HG03108 (cell line): ENCODE data around the gene ATP1A3.
"Not testable (repeated sequence)": the region's sequence is repeated elsewhere in the genome, so short reads cannot be mapped to it uniquely, and the experiment has no call there.

Source experiments
- ATAC-seq: cut with Tn5 transposase; IDR thresholded peaks from one replicate; pipeline ENCODE4 v1.9.1; 2021; ENCODE audit warnings: moderate library complexity; ENCODE audit not compliant: unreplicated experiment

The ATP1A3 gene

DNA sequence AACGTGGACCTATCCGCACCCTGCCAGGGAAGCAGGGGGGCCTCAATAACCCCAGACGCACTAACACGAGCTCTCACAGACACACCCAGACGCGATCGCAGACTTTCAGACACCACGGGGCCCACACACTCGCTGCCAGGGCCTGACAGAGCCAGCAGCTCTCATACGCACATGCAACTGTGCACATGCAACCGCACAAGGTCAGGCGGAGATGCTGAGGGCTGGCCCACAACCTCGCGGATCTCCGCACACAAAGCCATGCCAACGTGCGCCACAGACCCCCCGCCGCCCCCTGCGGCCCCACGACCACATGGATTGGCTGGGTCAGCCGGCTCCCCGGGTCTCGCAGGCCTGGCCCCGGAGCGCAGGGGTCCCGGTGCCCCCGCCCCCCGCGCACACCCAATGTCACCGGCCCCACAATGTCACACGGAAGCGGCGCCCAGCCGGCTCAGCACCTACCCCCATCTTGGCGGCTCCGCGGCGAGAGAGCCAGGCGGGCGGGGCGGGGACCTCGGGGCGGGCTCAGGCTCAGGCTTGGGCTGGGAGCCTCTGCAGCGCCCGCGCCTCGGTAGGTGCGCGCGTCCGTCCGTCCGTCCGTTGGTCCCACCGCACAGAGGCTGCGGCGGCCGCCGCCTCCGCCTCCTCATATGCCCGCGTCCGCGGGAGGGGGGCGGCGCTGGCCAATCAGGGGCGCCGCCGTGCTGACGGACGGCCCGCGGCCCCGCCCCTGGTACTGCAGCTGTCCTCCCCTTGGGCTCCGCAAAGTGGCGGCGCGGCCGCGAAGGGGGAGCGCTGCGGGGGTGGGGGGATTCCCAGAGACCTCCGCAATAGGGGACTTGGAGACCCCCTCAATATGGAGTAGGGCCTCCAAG is at the start of gene ATP1A3:
Gene ATP1A3 (minus strand): TSS at position 619 of the 872 bp plus-strand sequence. CDS start 154 bp downstream, at position 465.
- no peak for ATAC-seq

DNA sequence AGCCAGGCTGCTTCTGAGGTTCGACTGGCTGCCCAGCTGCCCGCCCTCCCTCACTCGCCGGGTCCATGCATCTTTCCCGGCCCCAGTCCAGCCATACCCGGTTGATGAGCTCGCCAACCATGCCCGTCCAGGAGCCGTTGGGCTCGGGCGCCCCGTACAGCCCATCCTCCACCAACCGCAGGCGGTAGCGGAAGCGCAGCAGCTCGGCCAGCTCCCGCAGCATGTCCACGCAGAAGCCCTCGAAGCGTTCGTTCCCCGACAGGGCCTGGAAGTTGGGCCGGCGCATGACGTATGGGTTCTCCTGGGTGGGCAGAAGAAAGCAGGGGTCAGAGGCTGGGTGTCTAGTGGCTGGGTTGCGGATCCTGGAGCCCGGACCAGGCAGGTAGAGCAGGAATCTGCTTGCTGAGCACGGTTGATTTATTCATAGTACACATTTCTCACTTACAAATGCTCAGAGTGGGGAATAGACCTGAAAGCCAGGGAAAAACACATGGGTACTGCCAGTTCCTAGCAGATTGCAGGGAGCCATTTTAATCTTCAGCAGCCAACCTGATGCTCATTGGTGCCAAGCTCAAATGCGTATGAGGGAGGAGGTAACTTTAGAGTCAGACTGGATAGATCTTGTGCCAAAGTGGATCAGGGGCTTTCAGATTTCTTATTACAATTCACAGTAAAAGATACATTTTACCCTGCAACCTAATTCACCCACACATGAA is 48.6 kb upstream of the ATP1A3 start:
- ATAC-seq = no peak

- not testable (repeated sequence) for ATAC-seq
Measured at GRCh38 chr19:42040491-42040890, 46.5 kb upstream of the ATP1A3 start.

GRCh38 chr19:42040031-42040430 is 46.0 kb upstream of the ATP1A3 start:
- ATAC-seq = no peak

- ATAC-seq = no peak
Measured at GRCh38 chr19:42038666-42039065, 44.6 kb upstream of the ATP1A3 start.

- no peak for ATAC-seq
Measured at GRCh38 chr19:42037649-42038048, 43.6 kb upstream of the ATP1A3 start.

GRCh38 chr19:42034640-42035391 is 40.8 kb upstream of the ATP1A3 start:
- ATAC-seq = peak; percentile 59

DNA sequence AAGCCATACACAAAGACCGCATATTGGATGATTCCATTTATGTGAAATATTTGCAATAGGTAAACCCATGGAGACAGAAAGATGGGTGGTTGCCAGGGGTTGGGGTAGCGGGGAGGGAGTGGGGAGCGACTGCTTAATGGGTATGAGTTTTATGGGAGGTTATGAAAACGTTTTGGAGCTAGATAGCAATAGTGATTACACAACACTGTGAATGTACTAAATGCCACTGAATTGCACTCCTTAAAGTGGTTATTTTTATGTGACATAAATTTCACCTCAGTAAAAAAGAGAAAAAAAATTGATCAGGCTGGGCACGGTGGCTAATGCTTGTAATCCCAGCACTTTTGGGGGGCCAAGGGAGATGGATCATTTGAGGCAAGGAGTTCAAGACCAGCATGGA is 39.4 kb upstream of the ATP1A3 start:
- no peak for ATAC-seq

DNA sequence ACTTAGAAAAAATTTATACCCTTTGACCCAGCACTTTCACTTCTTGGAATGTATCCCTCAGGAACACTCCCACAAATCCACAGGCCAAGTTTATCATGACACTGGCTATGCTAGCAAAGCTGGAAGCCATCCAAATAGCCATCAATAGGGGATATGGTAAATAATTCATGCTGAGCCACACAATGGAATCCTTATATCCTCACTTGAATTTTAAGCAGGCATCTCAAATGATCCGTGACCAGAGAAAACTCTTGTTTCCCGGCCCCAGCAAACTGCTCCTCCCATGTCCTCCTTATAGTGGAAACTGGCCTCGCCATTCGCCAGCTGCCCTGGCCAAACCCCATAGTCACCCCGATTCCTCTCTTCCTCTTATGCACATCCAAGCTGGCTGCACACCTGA is 38.4 kb upstream of the ATP1A3 start:
- no peak for ATAC-seq

- no peak for ATAC-seq
Measured at GRCh38 chr19:42030645-42031440, 36.8 kb upstream of the ATP1A3 start.

DNA sequence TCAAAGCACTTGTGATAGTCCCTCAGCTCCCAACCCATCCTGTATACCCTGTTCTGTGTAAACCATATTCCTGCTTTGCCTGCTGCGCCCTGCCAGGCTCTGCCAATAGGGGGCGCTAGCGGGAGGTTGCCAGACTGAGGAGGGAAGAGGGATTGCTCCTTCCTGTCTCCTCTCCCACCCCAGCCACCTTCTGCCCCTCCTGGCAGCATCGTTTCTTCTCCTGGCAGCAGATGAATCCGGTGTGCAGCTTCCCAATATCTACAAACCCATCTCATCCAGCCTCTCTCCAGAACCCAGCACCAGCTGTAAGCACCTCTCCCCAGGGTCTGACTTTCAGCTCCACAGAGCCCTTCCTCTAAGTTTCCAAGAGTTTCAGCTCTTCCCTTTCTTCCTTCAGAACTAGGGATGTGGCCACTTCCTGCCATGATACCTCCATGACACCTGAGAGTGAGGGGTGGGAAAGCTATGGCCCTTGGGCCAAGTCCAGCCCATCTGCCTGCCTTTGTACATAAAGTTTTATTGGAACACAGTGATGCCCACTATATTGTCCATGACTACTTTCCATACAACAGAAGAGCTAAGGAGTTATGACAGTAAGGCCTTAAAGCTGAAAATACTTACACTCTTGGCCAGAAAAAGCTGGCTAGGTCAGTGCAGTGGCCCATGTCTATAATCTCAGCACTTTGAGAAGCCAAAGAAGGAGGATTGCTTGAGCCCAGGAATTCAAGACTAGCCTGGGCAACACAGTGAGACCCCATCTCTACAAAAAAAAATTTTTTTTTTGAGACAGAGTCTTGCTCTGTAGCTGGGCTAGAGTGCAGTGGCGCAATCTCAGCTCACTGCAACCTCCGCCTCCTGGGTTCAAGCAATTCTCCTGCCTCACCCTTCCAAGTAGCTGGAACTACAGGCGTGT is 34.5 kb upstream of the ATP1A3 start:
- ATAC-seq = no peak

- no peak for ATAC-seq
Measured at GRCh38 chr19:42024622-42025111, 30.6 kb upstream of the ATP1A3 start.

DNA sequence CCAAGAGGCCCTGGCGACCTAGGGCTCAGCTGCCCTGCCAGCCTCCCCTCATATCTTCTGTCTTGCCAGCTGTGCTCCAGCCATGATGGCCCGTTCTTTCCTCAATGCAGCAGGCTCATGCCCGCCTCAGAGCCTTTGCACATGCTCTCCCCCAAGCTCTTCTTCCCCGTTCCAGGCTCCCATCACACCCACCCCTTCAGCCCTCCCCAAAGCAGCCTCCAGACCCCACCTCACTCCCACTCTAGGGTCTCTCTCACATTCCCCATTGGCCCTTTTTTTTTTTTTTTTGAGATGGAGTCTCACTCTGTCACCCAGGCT is 29.9 kb upstream of the ATP1A3 start:
- no peak for ATAC-seq

- no peak for ATAC-seq
Measured at GRCh38 chr19:42023121-42023942, 29.3 kb upstream of the ATP1A3 start.

GRCh38 chr19:42022616-42023015 is 28.6 kb upstream of the ATP1A3 start:
- ATAC-seq = no peak

- no peak for ATAC-seq
Measured at GRCh38 chr19:42021185-42021584, 27.2 kb upstream of the ATP1A3 start.

- no peak for ATAC-seq
Measured at GRCh38 chr19:42018503-42019193, 24.6 kb upstream of the ATP1A3 start.

GRCh38 chr19:42017040-42017439 is 23.0 kb upstream of the ATP1A3 start:
- no peak for ATAC-seq
